Loucy (cell line): Measurements from ENCODE around the gene MAP2K4.
"Not testable (repeated sequence)": the region's sequence is repeated elsewhere in the genome, so short reads cannot be mapped to it uniquely, and the experiment has no call there.

Source experiments
- H2AFZ ChIP-seq: fragments of 200-600 bp; sonication (generic); 2 replicates; pipeline ENCODE4 v1.6.0; 2016; ENCODE audit warnings: antibody characterized with exemption, mild to moderate bottlenecking, low read length, moderate library complexity
- H3F3A ChIP-seq: fragments of 200-600 bp; 2 replicates; pipeline ENCODE4 v1.6.0; 2016; ENCODE audit warnings: antibody characterized with exemption, low read depth, mild to moderate bottlenecking
- H3K27me3 ChIP-seq: fragments of 200-600 bp; sonication (generic); 2 replicates; pipeline ENCODE4 v1.6.1; 2014; ENCODE audit warnings: low read length, mild to moderate bottlenecking; ENCODE audit not compliant: insufficient read depth, poor library complexity, severe bottlenecking
- H3K36me3 ChIP-seq: fragments of 200-600 bp; sonication (generic); 2 replicates; pipeline ENCODE4 v1.6.1; 2016; ENCODE audit warnings: low read length; ENCODE audit not compliant: insufficient read depth
- H3K4me1 ChIP-seq: fragments of 200-600 bp; sonication (generic); 2 replicates; pipeline ENCODE4 v1.5.1; 2014; ENCODE audit warnings: low read length, mild to moderate bottlenecking; ENCODE audit not compliant: insufficient read depth, poor library complexity, severe bottlenecking
- H3K4me2 ChIP-seq: fragments of 200-600 bp; sonication (generic); 2 replicates; pipeline ENCODE4 v1.6.0; 2014; ENCODE audit warnings: antibody characterized with exemption, low read length, low read depth, mild to moderate bottlenecking; ENCODE audit not compliant: poor library complexity, severe bottlenecking
- H3K4me3 ChIP-seq: fragments of 200-600 bp; sonication (generic); 2 replicates; pipeline ENCODE4 v1.5.1; 2014; ENCODE audit warnings: low read length, mild to moderate bottlenecking, mixed read lengths; ENCODE audit not compliant: poor library complexity, severe bottlenecking
- H3K79me2 ChIP-seq: fragments of 200-600 bp; sonication (generic); 2 replicates; pipeline ENCODE4 v1.6.1; 2014; ENCODE audit warnings: low read length; ENCODE audit not compliant: insufficient read depth
- H3K9ac ChIP-seq: fragments of 200-600 bp; sonication (generic); 2 replicates; pipeline ENCODE4 v1.6.0; 2014; ENCODE audit warnings: mild to moderate bottlenecking, low read depth, low read length, moderate library complexity; ENCODE audit not compliant: poor library complexity, severe bottlenecking
- H3K9me2 ChIP-seq: fragments of 200-600 bp; sonication (generic); replicated peaks from 2 replicates; pipeline ENCODE4 v1.6.1; 2016; ENCODE audit warnings: low read depth, low read length, mixed read lengths
- H3K9me3 ChIP-seq: fragments of 200-600 bp; sonication (generic); 2 replicates; pipeline ENCODE4 v1.6.1; 2014; ENCODE audit warnings: mild to moderate bottlenecking, antibody characterized with exemption, low read length, low read depth; ENCODE audit not compliant: insufficient read depth
- H4K20me1 ChIP-seq: fragments of 200-600 bp; sonication (generic); 2 replicates; pipeline ENCODE4 v1.6.0; 2014; ENCODE audit warnings: antibody characterized with exemption, low read length, mild to moderate bottlenecking; ENCODE audit not compliant: insufficient read depth, poor library complexity, severe bottlenecking
- CTCF ChIP-seq: fragments of 200-600 bp; sonication (generic); conservative IDR thresholded peaks from 2 replicates; pipeline ENCODE4 v1.5.1; 2014; ENCODE audit warnings: mild to moderate bottlenecking, antibody characterized with exemption, low read length
- EZH2phosphoT487 ChIP-seq: fragments of 200-600 bp; IDR thresholded peaks from 2 replicates; pipeline ENCODE4 v1.6.1; 2018; ENCODE audit warnings: antibody characterized with exemption, mild to moderate bottlenecking, moderate library complexity, borderline replicate concordance

The MAP2K4 gene

GRCh38 chr17:12137859-12138258 is 117.2 kb downstream of the MAP2K4 start:
- H2AFZ ChIP-seq = no peak overlapping the region
- no peaks in the 10 kb centered on the region for H4K20me1 ChIP-seq
- no peaks in the 10 kb centered on the region for H3K4me1 ChIP-seq
- H3K4me3 ChIP-seq = no peak overlapping the region
- TF ChIP-seq CTCF = no peak
- no peak for TF ChIP-seq EZH2phosphoT487
- H3K4me2 ChIP-seq = no peak overlapping the region
- H3K9ac ChIP-seq = no peak overlapping the region
- H3F3A ChIP-seq = no peaks in the 10 kb centered on the region
- no peaks in the 10 kb centered on the region for H3K27me3 ChIP-seq
- H3K9me2 ChIP-seq = no peaks in the 10 kb centered on the region
- no peaks in the 10 kb centered on the region for H3K79me2 ChIP-seq
- H3K9me3 ChIP-seq = no peaks in the 10 kb centered on the region
- H3K36me3 ChIP-seq = peaks cover 39% of the 10 kb centered on the region; the same call in 1 of the 2 replicates

- H3K79me2 ChIP-seq = no peaks in the 10 kb centered on the region
- no peaks in the 10 kb centered on the region for H3K9me3 ChIP-seq
- no peaks in the 10 kb centered on the region for H3K9me2 ChIP-seq
- H3K4me1 ChIP-seq = no peaks in the 10 kb centered on the region
- no peaks in the 10 kb centered on the region for H3F3A ChIP-seq
- no peak overlapping the region for H3K4me3 ChIP-seq
- H3K36me3 ChIP-seq = peaks cover 35% of the 10 kb centered on the region; the same call in 1 of the 2 replicates
- H3K27me3 ChIP-seq = no peaks in the 10 kb centered on the region
- no peak overlapping the region for H3K4me2 ChIP-seq
- H2AFZ ChIP-seq = no peak overlapping the region
- TF ChIP-seq EZH2phosphoT487 (no peak), CTCF (no peak)
- no peak overlapping the region for H3K9ac ChIP-seq
- no peaks in the 10 kb centered on the region for H4K20me1 ChIP-seq
Observed at GRCh38 chr17:12140685-12141084, 120.0 kb downstream of the MAP2K4 start.

- H3K9me3 ChIP-seq, H2AFZ ChIP-seq, H3K27me3 ChIP-seq, H3K79me2 ChIP-seq, H3K9ac ChIP-seq, H3K9me2 ChIP-seq, H3K4me1 ChIP-seq, H3K4me2 ChIP-seq, H3K36me3 ChIP-seq, H3K4me3 ChIP-seq, H4K20me1 ChIP-seq, H3F3A ChIP-seq: not testable (repeated sequence)
Observed at GRCh38 chr17:12162187-12162586, 141.5 kb downstream of the MAP2K4 start.

DNA sequence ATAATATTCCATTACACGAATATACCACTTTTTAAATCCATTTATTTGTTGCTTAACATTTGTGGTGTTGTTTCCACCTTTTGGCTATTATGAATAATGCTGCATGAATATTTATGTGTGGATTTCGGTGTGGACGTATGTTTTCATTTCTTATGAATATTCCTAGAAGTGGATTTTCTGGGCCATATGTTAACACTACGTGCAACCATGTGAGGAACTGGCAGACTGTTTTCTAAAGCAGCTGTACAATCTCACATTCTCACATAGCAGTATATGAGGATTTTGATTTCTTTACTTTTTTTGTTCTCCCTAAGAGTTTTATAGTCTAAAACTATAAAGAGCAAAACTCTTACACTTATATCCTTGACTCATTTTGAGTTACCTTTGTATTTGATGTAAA is 143.4 kb downstream of the MAP2K4 start:
- no peaks in the 10 kb centered on the region for H3K9me2 ChIP-seq
- H3K9ac ChIP-seq = no peak overlapping the region
- no peak overlapping the region for H3K4me2 ChIP-seq
- peaks cover 4% of the 10 kb centered on the region for H3K27me3 ChIP-seq
- H3K9me3 ChIP-seq = no peaks in the 10 kb centered on the region
- H2AFZ ChIP-seq = no peak overlapping the region
- no peaks in the 10 kb centered on the region for H4K20me1 ChIP-seq
- no peaks in the 10 kb centered on the region for H3K79me2 ChIP-seq
- H3K36me3 ChIP-seq = no peaks in the 10 kb centered on the region
- H3K4me1 ChIP-seq = no peaks in the 10 kb centered on the region
- no peak overlapping the region for H3K4me3 ChIP-seq
- no peak for TF ChIP-seq CTCF
- TF ChIP-seq EZH2phosphoT487 = no peak
- no peaks in the 10 kb centered on the region for H3F3A ChIP-seq
